HFF-Myc (cell line): ENCODE measurements around the gene LYSMD1.
A peak's percentile ranks its signal among the peaks of the same experiment; 100 is the strongest.

ENCODE experiments used
- DNase-seq: peaks from one replicate; pipeline ENCODE4 v3.0.0-alpha.2; 2011; ENCODE audit warnings: low read depth; ENCODE audit errors: extremely low read depth
- H3K4me3 ChIP-seq: replicated peaks from 2 replicates; pipeline ENCODE4 v1.5.1; 2011; ENCODE audit warnings: low read depth, mild to moderate bottlenecking, control low read depth, low read length
- CTCF ChIP-seq: IDR thresholded peaks from 2 replicates; pipeline ENCODE4 v1.5.1; 2012; ENCODE audit warnings: mild to moderate bottlenecking, low read depth, low read length, control low read depth; ENCODE audit errors: missing control alignments

The LYSMD1 gene

GRCh38 chr1:151158326-151158725 is 7.4 kb downstream of the LYSMD1 start:
- DNase-seq, result no peak
- no peak for TF ChIP-seq CTCF
- no peak overlapping the region for H3K4me3 ChIP-seq

- no peak overlapping the region for H3K4me3 ChIP-seq
Observed at GRCh38 chr1:151157067-151157531, 8.6 kb downstream of the LYSMD1 start.

GRCh38 chr1:151156515-151156819 is 9.2 kb downstream of the LYSMD1 start, which contains the start of gene TNFAIP8L2:
Gene TNFAIP8L2, plus strand, starts transcription at chr1:151156649. Its CDS starts 2,049 bp downstream, at chr1:151158698.
- DNase-seq, result no peak
- TF ChIP-seq CTCF, result no peak
- H3K4me3 ChIP-seq, result no peak within 1 kb of the TSS

More at GRCh38 chr1:151157067-151157531, 8.6 kb downstream of the LYSMD1 start:
- no peak for DNase-seq
- TF ChIP-seq CTCF, result no peak

DNA sequence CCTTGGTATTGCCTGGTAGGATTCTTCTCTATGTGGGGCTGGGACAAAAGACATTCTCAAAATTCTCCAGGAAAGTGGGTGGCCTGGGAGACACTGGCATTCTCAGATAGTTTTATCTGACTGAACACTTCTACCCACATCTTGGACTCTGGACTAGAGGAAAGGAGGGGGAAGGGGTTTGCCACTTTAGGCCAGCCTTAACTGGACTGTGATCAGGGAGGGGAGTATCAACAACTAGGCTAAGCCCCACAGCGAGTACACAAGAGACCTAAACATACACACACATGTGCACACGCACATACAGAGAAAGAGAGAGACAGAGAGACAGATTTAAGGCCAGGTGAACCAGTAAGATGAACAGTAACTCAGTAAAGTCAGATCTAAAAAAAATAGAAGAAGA is 18.0 kb downstream of the LYSMD1 start:
- DNase-seq, result no peak
- TF ChIP-seq CTCF, result no peak
- H3K4me3 ChIP-seq, result no peak overlapping the region

DNA sequence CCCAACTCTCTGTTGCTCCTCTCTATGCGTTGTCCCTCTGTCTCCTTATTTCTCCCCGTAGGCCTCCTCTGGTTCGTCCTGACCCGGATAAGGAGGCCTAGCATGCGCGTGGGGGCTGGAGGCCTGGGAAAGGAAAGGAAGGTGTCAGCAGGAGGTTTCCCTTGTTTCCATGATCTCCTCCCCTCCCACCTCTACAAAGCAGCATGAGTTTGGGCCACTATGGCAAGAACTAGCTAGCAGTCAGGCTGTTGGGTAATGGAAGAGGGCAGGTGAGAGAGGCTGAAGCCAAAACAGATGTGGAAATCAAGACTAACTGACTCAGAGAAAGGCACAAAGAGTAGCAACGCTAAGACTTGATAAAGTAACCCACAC is 18.6 kb downstream of the LYSMD1 start:
- DNase-seq, result no peak
- no peak for TF ChIP-seq CTCF
- H3K4me3 ChIP-seq, result peak overlapping the region; percentile 51

DNA sequence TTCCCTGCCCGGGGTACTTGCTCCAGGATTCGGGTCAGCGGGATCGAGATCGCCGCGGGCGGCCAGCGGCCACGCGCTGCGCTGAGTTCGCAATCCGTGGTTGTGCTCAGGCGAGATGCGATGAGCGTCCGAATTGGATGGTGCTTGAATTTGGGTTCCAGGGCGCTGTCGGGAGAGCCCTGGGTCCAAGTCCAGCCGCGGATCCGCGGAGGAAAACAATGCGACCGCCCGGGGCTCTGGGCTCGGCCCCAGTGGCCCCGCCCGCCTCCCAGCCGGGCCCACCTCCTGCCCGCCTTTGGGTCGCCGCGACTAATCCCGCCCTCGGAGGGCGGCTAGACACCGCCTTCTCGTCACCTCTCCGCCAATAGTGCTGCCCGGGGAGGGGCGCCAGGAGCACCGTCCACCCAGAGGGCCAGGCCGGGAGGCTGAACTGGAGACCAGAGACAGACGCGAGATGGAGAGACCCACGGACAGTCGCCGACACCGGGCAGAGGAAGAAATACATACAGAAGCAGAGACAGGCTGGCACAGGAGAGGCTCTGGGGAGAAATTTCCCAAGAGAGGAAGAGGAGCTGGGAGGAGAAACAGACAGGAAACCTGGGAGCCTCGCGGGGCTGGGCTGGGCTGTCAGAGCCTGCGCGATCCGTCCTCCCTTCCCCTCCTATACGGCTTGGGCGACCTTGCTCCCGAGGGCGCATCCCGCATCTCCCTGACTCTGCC is 19.1 kb downstream of the LYSMD1 start, which contains the start of gene SEMA6C:
TSS of gene SEMA6C (minus strand) at position 220 of the 720 bp plus-strand sequence. CDS start 4,010 bp downstream, outside the sequence.
- no peak for TF ChIP-seq CTCF
- H3K4me3 ChIP-seq, result peak within 1 kb of the TSS; percentile 51
- DNase-seq, result peak; percentile 54

GRCh38 chr1:151146072-151146411 is 19.7 kb downstream of the LYSMD1 start:
- TF ChIP-seq CTCF, result no peak
- peak overlapping the region; percentile 51 for H3K4me3 ChIP-seq
- no peak for DNase-seq
